Mucosa of descending colon (tissue), 3 donors: ENCODE results near the gene FAM117B. TPM values are rescaled to one million over a fixed set of nuclear protein-coding genes. Genes with fewer than 3 reads are reported as not detected.

Experiments
- ATAC-seq: fragments of 200-7000 bp; cut with Tn5 transposase; one replicate; pipeline ENCODE4 v1.9.1; 2020; ENCODE audit warnings: mild to moderate bottlenecking, moderate library complexity
- DNase-seq, 3 donors: peaks; one replicate each; pipeline ENCODE4 v3.0.0-alpha.2; 2020
- H3K36me3 ChIP-seq: fragments of 200-600 bp; one replicate; pipeline ENCODE4 v1.8.0; 2021; ENCODE audit warnings: low read depth, mild to moderate bottlenecking
- H3K4me1 ChIP-seq: fragments of 200-600 bp; one replicate; pipeline ENCODE4 v1.8.0; 2021; ENCODE audit warnings: low read depth, mild to moderate bottlenecking
- H3K4me3 ChIP-seq: fragments of 200-600 bp; one replicate; pipeline ENCODE4 v1.8.0; 2021; ENCODE audit warnings: mild to moderate bottlenecking
- H3K9me3 ChIP-seq: fragments of 200-600 bp; one replicate; pipeline ENCODE4 v1.8.0; 2021; ENCODE audit warnings: mild to moderate bottlenecking
- CTCF ChIP-seq: fragments of 200-600 bp; IDR thresholded peaks from one replicate; pipeline ENCODE4 v1.8.0; 2022; ENCODE audit warnings: antibody characterized with exemption, mild to moderate bottlenecking
- intact Hi-C, 2 donors: fragments of 100-400 bp; cut with DNase I in 1 of 2; cut with micrococcal nuclease in 1 of 2; formaldehyde crosslinking; loops; one replicate each; pipeline versions ENCODE4 v1.11.0 to v1.11.1; 2022; cut with DNase I, micrococcal nuclease
- total RNA-seq, 3 donors: library from RNA; stranded (reverse); fragmentation: NEBNext Ultra II Directional in 2 of 3; extraction: Animal tissue kit (Norgen Biotek cat#: 25700) in 2 of 3; gene quantifications; one replicate each; pipeline versions ENCODE4 v1.2.1 to v1.2.4, GENCODE V29; 2021 to 2023
- donor health status: DM: no; HTN: no; CAD: no; lungs with moderate emphysema.
- donor health status: DM: no; HTN: no; CAD: no.
- donor health status: DM: no; HTN: yes; CAD: no.

FAM117B gene
- total RNA-seq, 3 donors from 2014 or later: 11.5 to 21.7 (median 15.4) TPM

- DNase-seq: no peak
- Histone ChIP-seq H3K4me1 (no peaks in the 10 kb centered on the region), H3K9me3 (peaks cover 5% of the 10 kb centered on the region), H3K4me3 (no peak overlapping the region), H3K36me3 (no peaks in the 10 kb centered on the region)
- no peak for TF ChIP-seq CTCF
- intact Hi-C loops: no loop called here
- no peak for ATAC-seq
Observed at GRCh38 chr2:202808754-202809153, 174.0 kb downstream of the FAM117B start.

- DNase-seq: no peak
- intact Hi-C loops: no loop called here
- no peak for ATAC-seq
- no peak for TF ChIP-seq CTCF
- Histone ChIP-seq H3K36me3 (no peaks in the 10 kb centered on the region), H3K4me3 (no peak overlapping the region), H3K9me3 (peaks cover 5% of the 10 kb centered on the region), H3K4me1 (no peaks in the 10 kb centered on the region)
Observed at GRCh38 chr2:202813387-202813786, 178.6 kb downstream of the FAM117B start.

- intact Hi-C loops: no loop called here
- Histone ChIP-seq H3K4me3 (no peak overlapping the region), H3K9me3 (peaks cover 5% of the 10 kb centered on the region), H3K36me3 (no peaks in the 10 kb centered on the region), H3K4me1 (no peaks in the 10 kb centered on the region)
- ATAC-seq: no peak
- TF ChIP-seq CTCF: no peak
- DNase-seq: no peak
Observed at GRCh38 chr2:202814226-202814625, 179.5 kb downstream of the FAM117B start.

GRCh38 chr2:202815548-202816360, 181.0 kb downstream of the FAM117B start:
- Histone ChIP-seq H3K9me3 (peaks cover 3% of the 10 kb centered on the region), H3K4me1 (no peaks in the 10 kb centered on the region), H3K36me3 (no peaks in the 10 kb centered on the region), H3K4me3 (no peak overlapping the region)
- TF ChIP-seq CTCF: no peak
- DNase-seq (no peak), ATAC-seq (no peak)
- intact Hi-C loops: no loop called here

GRCh38 chr2:202817771-202818170, 183.0 kb downstream of the FAM117B start:
- no peak for DNase-seq
- no peak for TF ChIP-seq CTCF
- intact Hi-C loops: no loop called here
- no peaks in the 10 kb centered on the region for H3K4me1 ChIP-seq
- no peaks in the 10 kb centered on the region for H3K36me3 ChIP-seq
- H3K4me3 ChIP-seq: no peak overlapping the region
- no peaks in the 10 kb centered on the region for H3K9me3 ChIP-seq
- ATAC-seq: no peak
